Right ventricle myocardium superior (tissue), 1 donor: ENCODE measurements around the gene MUSTN1. TPM values are rescaled to one million over a fixed set of nuclear protein-coding genes. Genes with fewer than 3 reads are reported as not detected.

Experiments
- ATAC-seq: fragments of 200-7000 bp; cut with Tn5 transposase; one replicate; pipeline ENCODE4 v1.9.1; 2020; ENCODE audit warnings: mild to moderate bottlenecking; ENCODE audit not compliant: poor library complexity
- DNase-seq: peaks from one replicate; pipeline ENCODE4 v3.0.0-alpha.2; 2020
- intact Hi-C: fragments of 100-400 bp; cut with DNase I; formaldehyde crosslinking; loops from one replicate; pipeline ENCODE4 v1.11.2; 2022
- long read RNA-seq: library from polyadenylated mRNA; unstranded; transcript quantifications from one replicate; pipeline ENCODE4 v2.0.0, GENCODE V29; 2021
- total RNA-seq: library from RNA; stranded (reverse); fragmentation: NEBNext Ultra II Directional; extraction: Animal tissue kit (Norgen Biotek cat#: 25700); gene quantifications from one replicate; pipeline ENCODE4 v1.2.1, GENCODE V29; 2021
- donor health status: DM: no; HTN: yes; CAD: no; lungs with severe emphysema.

The MUSTN1 gene
- total RNA-seq: 17.8 TPM
- long read RNA-seq, transcript MUSTN1-201 (3 exons, 721 nt): major isoform, 8 of 8 reads
- long read RNA-seq, partial matches to known transcripts: 0 of 8 reads
- long read RNA-seq, other reads (novel, unspliced or antisense): 0 of 8 reads

- DNase-seq: peak; percentile 59
- peak; percentile 63 for ATAC-seq
- intact Hi-C loops: no loop called here
Measured at GRCh38 chr3:52834871-52835501, at the start of gene MUSTN1. TSS of gene MUSTN1 (minus strand) at chr3:52835019. CDS start at chr3:52834948, 71 bp downstream.

- DNase-seq (no peak), ATAC-seq (no peak)
- intact Hi-C loops: no loop called here
Measured at GRCh38 chr3:52882377-52882776, 47.6 kb upstream of the MUSTN1 start.

- intact Hi-C loops: no loop called here
- DNase-seq: no peak
- ATAC-seq: no peak
Measured at GRCh38 chr3:52881871-52882270, 47.1 kb upstream of the MUSTN1 start.

GRCh38 chr3:52880474-52880873 lies 45.7 kb upstream of the MUSTN1 start:
- DNase-seq (no peak), ATAC-seq (no peak)
- intact Hi-C loops: no loop called here

GRCh38 chr3:52880047-52880446 lies 45.2 kb upstream of the MUSTN1 start:
- intact Hi-C loops: no loop called here
- no peak for DNase-seq
- ATAC-seq: no peak

- ATAC-seq: no peak
- no peak for DNase-seq
- intact Hi-C loops: no loop called here
Measured at GRCh38 chr3:52879581-52879980, 44.8 kb upstream of the MUSTN1 start.

- ATAC-seq (no peak), DNase-seq (no peak)
- intact Hi-C loops: no loop called here
Measured at GRCh38 chr3:52879090-52879489, 44.3 kb upstream of the MUSTN1 start.

GRCh38 chr3:52877085-52877484 lies 42.3 kb upstream of the MUSTN1 start:
- ATAC-seq: no peak
- intact Hi-C loops: no loop called here
- DNase-seq: no peak

- DNase-seq: no peak
- ATAC-seq: no peak
- intact Hi-C loops: no loop called here
Measured at GRCh38 chr3:52874864-52875587, 40.2 kb upstream of the MUSTN1 start.

- ATAC-seq (no peak), DNase-seq (no peak)
- intact Hi-C loops: no loop called here
Measured at GRCh38 chr3:52874160-52874701, 39.4 kb upstream of the MUSTN1 start.

GRCh38 chr3:52873433-52874159 lies 38.8 kb upstream of the MUSTN1 start:
- DNase-seq: no peak
- no peak for ATAC-seq
- intact Hi-C loops: no loop called here

- ATAC-seq: no peak
- no peak for DNase-seq
- intact Hi-C loops: no loop called here
Measured at GRCh38 chr3:52872245-52872644, 37.4 kb upstream of the MUSTN1 start.

- DNase-seq: no peak
- ATAC-seq: no peak
- intact Hi-C loops: no loop called here
Measured at GRCh38 chr3:52871761-52872160, 36.9 kb upstream of the MUSTN1 start.

- ATAC-seq (no peak), DNase-seq (no peak)
- intact Hi-C loops: no loop called here
Measured at GRCh38 chr3:52870471-52870870, 35.7 kb upstream of the MUSTN1 start.

- DNase-seq (no peak), ATAC-seq (no peak)
- intact Hi-C loops: no loop called here
Measured at GRCh38 chr3:52866427-52866826, 31.6 kb upstream of the MUSTN1 start.

- DNase-seq (no peak), ATAC-seq (no peak)
- intact Hi-C loops: no loop called here
Measured at GRCh38 chr3:52865994-52866393, 31.2 kb upstream of the MUSTN1 start.

GRCh38 chr3:52860424-52860768 lies 25.6 kb upstream of the MUSTN1 start:
- no peak for ATAC-seq
- intact Hi-C loops: no loop called here
- DNase-seq: no peak

GRCh38 chr3:52859686-52860423 lies 25.0 kb upstream of the MUSTN1 start:
- ATAC-seq (no peak), DNase-seq (no peak)
- intact Hi-C loops: no loop called here

GRCh38 chr3:52857864-52858263 lies 23.0 kb upstream of the MUSTN1 start:
- no peak for ATAC-seq
- intact Hi-C loops: no loop called here

More at GRCh38 chr3:52857864-52858263, 23.0 kb upstream of the MUSTN1 start:
- no peak for DNase-seq
